Measurements from ENCODE around the gene KLHL29. TPM values are rescaled to one million over a fixed set of nuclear protein-coding genes. Genes with fewer than 3 reads are reported as not detected.

KLHL29 gene
- total and polyA plus RNA-seq, 2 donors (not counting 3 experiments of a cell fraction or from before 2014, with no cell fraction given): 4.6 to 12.7 TPM

- CTCF ChIA-PET: interaction anchor here (0.9 kb wide), 1 partner anchor 17 kb away, joined by 3 read pairs; no protein-coding TSS in a partner anchor
- no TSS peak for BruUV-seq (replicated peaks)
- Histone ChIP-seq H3K9ac (replicated peaks; ENCODE audit: extremely low read depth, insufficient read depth, low read length) (no peak overlapping the region), H3K9me3 (replicated peaks; ENCODE audit: control insufficient read depth, insufficient read depth, low read length) (no peaks in the 10 kb centered on the region), H3K27me3 (ENCODE audit: control insufficient read depth in 2 of 2, insufficient read depth in 2 of 2, low read length in 2 of 2) (no peaks in the 10 kb centered on the region), H3K27ac (ENCODE audit: insufficient read depth, low read depth, low read length) (no peak overlapping the region), H3K36me3 (ENCODE audit: control insufficient read depth in 2 of 2, extremely low read depth in 1 of 2, insufficient read depth in 2 of 2, low read length in 2 of 2) (no peaks in the 10 kb centered on the region), H3K79me2 (ENCODE audit: control insufficient read depth, insufficient read depth, low read length) (no peaks in the 10 kb centered on the region), H3K9me1 (replicated peaks; ENCODE audit: control insufficient read depth, extremely low read depth, insufficient read depth, low read length) (no peaks in the 10 kb centered on the region), H3K4me2 (ENCODE audit: insufficient read depth, low read length) (no peak overlapping the region), H3K4me1 (ENCODE audit: control insufficient read depth, extremely low read depth, insufficient read depth, low read length) (no peaks in the 10 kb centered on the region), H2AFZ (ENCODE audit: low read depth, low read length) (no peak overlapping the region), H3K4me3 (replicated peaks in 1 of 3; ENCODE audit: insufficient read depth in 1 of 3, low read depth in 1 of 3, low read length in 3 of 3) (no peak overlapping the region), H4K20me1 (replicated peaks; ENCODE audit: control insufficient read depth, extremely low read depth, insufficient read depth, low read length) (no peaks in the 10 kb centered on the region)
- intact Hi-C loops (cut with micrococcal nuclease): no loop called here
- DNase-seq (ENCODE audit: low read depth, low spot score) (no peak), FAIRE-seq (no peak)
- POLR2A ChIA-PET: no interaction called here
- TF ChIP-seq GATA2 (IDR thresholded peaks at IDR 0.05; ENCODE audit: insufficient read depth, insufficient read length, low read depth, low read length): no peak
- TF ChIP-seq MAX (IDR thresholded peaks at IDR 0.05; ENCODE audit: insufficient read depth, insufficient read length): no peak
- no peak for TF ChIP-seq POLR2AphosphoS5 (IDR thresholded peaks at IDR 0.05; ENCODE audit: insufficient read depth, low read depth, low read length)
- TF ChIP-seq CTCF (IDR thresholded peaks at IDR 0.05; ENCODE audit: extremely low read depth in 1 of 2, insufficient read depth in 1 of 2, low read depth in 1 of 2, low read length in 2 of 2): no peak
- TF ChIP-seq EZH2 (IDR thresholded peaks at IDR 0.05; ENCODE audit: borderline replicate concordance, low read depth, low read length, severe bottlenecking): no peak
- TF ChIP-seq MYC (IDR thresholded peaks at IDR 0.05; ENCODE audit: low read depth, low read length): no peak
- TF ChIP-seq POLR2A (IDR thresholded peaks at IDR 0.05; ENCODE audit: low read depth, low read length): no peak
- TF ChIP-seq FOS (IDR thresholded peaks at IDR 0.05; ENCODE audit: borderline replicate concordance, insufficient read depth, low read length): no peak
- TF ChIP-seq JUN (IDR thresholded peaks at IDR 0.05; ENCODE audit: borderline replicate concordance, insufficient read depth, insufficient read length, low read depth): no peak
- dilution Hi-C loops (cut with MboI; ENCODE audit: extremely low pct_ligation_motif_present, low sequenced_read_pairs): no loop called here
Observed at GRCh38 chr2:23599667-23600066, 214.7 kb downstream of the KLHL29 start.

Data from endothelial cell of umbilical vein (primary cell).